ENCODE measurements around the gene ADAMTS13.

DNA sequence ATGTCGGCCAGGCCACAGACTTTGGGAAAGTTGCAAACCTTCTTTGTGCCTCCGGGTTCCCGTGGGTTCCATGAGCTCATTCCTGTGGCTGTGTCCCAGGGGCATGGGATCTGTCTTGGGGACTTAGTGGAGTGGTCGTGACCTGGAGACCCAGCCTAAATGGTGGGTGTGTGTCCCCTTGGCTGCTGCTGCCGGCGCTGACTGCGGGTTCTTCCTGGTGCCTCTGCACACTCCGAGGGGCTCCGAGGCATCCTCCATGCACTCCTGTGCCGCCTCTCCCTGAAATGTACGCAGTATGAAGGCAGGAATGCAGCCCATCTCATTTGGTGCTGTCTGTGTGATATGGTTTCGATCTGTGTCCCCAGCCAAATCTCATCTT is 77.7 kb downstream of the ADAMTS13 start:
- TF ChIP-seq, protein P1, sequence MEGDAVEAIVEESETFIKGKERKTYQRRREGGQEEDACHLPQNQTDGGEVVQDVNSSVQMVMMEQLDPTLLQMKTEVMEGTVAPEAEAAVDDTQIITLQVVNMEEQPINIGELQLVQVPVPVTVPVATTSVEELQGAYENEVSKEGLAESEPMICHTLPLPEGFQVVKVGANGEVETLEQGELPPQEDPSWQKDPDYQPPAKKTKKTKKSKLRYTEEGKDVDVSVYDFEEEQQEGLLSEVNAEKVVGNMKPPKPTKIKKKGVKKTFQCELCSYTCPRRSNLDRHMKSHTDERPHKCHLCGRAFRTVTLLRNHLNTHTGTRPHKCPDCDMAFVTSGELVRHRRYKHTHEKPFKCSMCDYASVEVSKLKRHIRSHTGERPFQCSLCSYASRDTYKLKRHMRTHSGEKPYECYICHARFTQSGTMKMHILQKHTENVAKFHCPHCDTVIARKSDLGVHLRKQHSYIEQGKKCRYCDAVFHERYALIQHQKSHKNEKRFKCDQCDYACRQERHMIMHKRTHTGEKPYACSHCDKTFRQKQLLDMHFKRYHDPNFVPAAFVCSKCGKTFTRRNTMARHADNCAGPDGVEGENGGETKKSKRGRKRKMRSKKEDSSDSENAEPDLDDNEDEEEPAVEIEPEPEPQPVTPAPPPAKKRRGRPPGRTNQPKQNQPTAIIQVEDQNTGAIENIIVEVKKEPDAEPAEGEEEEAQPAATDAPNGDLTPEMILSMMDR (IDR thresholded peaks at IDR 0.05 in 8 of 11, conservative IDR thresholded peaks at IDR 0.05 in 3 of 11): no peak
- no peak for TF ChIP-seq POLR2AphosphoS5 (IDR thresholded peaks at IDR 0.05)
